AG09319 (cell line): Measurements from ENCODE around the gene DYNLT5.
"Not testable (repeated sequence)": the region's sequence is repeated elsewhere in the genome, so short reads cannot be mapped to it uniquely, and the experiment has no call there.

Source experiments
- DNase-seq: peaks from one replicate; pipeline ENCODE4 v3.0.0-alpha.2; 2010; ENCODE audit warnings: low read depth; ENCODE audit errors: extremely low read depth
- TF ChIP-seq, protein P1 (sequence below): IDR thresholded peaks from 2 replicates; pipeline ENCODE4 v1.5.1; 2011; ENCODE audit warnings: low read depth, mild to moderate bottlenecking, inconsistent platforms, low read length, moderate library complexity

The DYNLT5 gene

DNA sequence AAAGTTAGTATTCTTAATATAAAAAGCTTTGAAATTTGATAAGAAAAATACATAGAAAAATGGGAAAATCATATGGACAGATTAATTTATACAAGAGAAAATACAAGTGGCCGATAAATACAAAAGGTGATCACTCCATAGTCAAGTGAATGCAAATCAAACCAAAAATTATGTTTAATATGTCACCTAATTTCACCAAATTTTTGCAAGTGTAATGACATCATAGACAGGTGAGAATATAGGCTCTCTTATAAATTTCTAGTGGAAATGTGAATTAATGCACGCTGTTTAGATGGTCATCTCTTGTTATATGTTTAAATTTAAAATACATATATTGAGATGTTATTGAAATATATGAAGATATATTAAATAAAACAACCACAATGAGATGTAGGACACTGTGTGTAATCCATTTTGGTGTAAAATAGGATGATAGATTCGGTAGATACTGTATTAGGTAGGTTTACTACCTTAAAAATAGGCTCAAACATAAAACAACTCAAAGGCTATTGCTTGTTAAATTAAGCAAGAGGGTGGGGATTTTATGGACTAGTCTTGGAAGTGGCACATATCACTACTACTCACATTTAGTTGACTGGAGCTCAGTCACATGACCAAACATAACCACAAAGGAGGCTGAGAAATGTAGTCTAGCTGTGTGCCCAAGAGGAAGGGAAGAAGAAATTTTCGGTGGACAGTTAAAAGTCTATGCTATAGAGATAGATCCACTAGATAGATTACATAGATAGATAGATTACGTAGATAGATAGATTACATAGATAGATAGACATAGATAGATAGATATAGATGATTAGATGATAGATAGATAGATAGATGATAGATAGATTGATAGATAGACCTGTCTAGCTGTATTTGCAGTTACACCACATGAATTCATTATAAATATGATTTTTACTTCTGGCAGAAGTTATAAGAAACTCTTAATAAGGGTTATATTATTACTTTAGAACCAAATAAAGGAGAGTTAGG is 39.7 kb downstream of the DYNLT5 start:
- TF ChIP-seq, protein P1, sequence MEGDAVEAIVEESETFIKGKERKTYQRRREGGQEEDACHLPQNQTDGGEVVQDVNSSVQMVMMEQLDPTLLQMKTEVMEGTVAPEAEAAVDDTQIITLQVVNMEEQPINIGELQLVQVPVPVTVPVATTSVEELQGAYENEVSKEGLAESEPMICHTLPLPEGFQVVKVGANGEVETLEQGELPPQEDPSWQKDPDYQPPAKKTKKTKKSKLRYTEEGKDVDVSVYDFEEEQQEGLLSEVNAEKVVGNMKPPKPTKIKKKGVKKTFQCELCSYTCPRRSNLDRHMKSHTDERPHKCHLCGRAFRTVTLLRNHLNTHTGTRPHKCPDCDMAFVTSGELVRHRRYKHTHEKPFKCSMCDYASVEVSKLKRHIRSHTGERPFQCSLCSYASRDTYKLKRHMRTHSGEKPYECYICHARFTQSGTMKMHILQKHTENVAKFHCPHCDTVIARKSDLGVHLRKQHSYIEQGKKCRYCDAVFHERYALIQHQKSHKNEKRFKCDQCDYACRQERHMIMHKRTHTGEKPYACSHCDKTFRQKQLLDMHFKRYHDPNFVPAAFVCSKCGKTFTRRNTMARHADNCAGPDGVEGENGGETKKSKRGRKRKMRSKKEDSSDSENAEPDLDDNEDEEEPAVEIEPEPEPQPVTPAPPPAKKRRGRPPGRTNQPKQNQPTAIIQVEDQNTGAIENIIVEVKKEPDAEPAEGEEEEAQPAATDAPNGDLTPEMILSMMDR, result no peak
- no peak for DNase-seq

DNA sequence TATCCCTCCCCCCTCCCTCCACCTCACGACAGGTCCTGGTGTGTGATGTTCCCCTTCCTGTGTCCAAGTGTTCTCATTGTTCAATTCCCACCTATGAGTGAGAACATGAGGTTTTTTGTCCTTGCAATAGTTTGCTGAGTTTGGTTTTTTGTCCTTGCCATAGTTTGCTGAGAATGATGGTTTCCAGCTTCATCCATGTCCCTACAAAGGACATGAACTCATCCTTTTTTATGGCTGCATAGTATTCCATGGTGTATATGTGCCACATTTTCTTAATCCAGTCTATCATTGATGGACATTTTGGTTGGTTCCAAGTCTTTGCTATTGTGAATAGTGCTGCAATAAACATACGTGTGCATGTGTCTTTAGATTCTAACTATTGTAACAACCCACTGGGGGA is 43.6 kb downstream of the DYNLT5 start:
- DNase-seq, result not testable (repeated sequence)

DNA sequence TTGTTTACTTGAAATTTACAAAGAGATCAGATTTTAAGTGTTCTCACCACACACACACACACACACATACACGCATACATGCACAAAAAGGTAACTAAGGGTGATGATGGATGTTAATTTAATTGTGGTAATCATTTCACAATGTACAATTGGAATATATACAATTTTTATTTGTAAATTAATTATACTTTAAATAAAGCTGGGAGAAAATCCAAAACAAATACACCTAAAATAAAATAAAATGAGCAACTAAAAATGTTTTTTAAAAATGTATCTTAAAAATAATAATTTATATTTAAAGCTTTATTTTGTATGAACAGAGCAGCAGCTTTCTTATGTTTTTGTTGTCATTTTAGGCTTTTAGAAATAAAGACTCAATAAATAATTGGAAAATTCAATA is 57.0 kb downstream of the DYNLT5 start:
- TF ChIP-seq, protein P1, result no peak
- no peak for DNase-seq

DNA sequence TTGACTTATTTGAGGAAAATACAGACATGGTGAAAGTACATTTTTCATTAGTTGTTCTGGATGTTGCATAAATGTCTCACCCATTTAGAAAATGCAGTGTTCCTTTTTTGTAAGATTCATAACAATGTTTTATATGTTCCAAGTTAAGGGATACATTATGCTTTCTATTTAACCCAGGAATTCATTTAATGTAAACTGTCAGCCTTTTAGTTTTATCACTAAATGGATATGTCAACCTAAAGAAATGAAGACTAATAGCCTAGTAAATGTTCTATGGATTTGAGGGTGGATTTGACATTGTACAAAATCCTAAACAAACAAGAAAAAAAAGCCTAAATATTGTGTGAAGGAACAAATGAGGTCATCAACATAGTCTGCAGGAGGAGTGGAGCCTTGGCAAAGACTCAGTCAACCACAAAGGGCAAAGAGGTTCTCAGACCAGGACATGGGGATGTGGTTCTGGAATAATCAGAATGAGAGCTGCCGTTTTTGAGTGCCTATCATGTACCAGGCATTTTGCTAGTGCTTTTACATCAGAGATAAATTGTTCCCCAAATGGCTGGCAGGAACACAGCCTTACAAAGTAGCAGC is 57.6 kb downstream of the DYNLT5 start:
- TF ChIP-seq, protein P1, result no peak
- DNase-seq, result no peak

DNA sequence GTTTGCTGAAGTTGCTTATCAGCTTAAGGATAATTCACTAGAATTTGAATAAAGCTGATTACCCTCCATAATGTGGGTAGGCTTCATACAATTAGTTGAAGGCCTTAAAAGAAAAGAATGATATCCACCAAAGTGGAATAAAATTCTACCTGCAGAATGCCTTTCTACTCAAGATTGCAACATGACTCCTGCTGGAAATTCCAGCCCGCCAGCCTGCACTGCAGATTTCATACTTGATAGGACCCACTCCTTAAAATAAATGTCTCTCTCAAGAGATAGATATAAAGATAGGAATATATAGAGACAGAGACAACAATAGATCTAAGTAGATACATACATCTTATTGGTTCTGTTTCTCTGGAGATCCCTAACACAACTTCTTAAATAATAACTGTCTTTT is 72.5 kb downstream of the DYNLT5 start:
- TF ChIP-seq, protein P1, result no peak
- no peak for DNase-seq
